ENCODE data around the gene TNS2.
"Not testable (repeated sequence)": the region's sequence is repeated elsewhere in the genome, so short reads cannot be mapped to it uniquely, and the experiment has no call there.

TNS2 gene

DNA sequence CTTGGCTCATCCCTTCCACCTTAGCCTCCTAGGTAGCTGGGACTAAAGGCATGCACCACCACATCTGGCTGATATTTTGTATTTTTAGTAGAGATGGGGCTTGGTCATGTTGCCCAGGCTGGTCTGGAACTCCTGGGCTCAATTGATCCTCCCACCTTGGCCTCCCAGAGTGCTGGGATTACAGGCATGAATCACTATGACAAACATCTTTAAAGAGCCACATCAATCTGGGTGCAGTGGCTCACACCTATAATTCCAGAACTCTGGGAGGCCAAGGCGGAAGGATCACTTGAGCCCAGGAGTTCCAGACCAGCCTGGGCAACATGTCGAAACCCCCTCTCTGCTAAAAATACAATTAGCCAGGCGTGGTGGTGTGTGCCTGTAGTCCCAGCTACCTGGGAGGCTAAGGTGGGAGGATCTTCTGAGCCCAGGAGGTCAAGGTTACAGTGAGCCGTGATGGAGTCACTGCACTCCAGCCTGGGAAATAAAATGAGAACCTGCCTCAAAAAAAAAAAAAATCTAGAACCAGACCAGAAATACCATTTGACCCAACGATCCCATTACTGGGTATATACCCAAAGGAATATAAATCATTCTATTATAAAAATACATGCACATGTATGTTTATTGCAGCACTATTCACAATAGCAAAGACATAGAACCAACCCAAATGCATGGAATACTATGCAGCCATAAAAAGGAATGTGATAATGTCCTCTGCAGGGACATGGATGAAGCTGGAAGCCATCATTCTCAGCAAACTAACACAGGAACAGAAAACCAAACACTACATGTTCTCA lies 45.1 kb downstream of the TNS2 start:
- DNase-seq (ENCODE audit: low read depth): not testable (repeated sequence)

DNA sequence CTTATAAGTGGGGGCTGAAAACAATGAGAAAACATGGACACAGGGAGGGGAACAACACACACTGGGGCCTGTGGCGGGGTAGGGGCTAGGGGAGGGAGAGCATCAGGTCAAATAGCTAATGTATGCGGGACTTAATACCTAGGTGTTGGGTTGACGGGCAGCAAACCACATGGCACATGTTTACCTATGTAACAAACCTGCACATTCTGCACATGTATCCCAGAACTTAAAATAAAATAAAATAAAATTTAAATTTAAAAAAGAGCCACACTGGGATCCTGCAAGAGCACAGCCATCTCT lies 45.7 kb downstream of the TNS2 start:
- not testable (repeated sequence) for DNase-seq (ENCODE audit: low read depth)

DNA sequence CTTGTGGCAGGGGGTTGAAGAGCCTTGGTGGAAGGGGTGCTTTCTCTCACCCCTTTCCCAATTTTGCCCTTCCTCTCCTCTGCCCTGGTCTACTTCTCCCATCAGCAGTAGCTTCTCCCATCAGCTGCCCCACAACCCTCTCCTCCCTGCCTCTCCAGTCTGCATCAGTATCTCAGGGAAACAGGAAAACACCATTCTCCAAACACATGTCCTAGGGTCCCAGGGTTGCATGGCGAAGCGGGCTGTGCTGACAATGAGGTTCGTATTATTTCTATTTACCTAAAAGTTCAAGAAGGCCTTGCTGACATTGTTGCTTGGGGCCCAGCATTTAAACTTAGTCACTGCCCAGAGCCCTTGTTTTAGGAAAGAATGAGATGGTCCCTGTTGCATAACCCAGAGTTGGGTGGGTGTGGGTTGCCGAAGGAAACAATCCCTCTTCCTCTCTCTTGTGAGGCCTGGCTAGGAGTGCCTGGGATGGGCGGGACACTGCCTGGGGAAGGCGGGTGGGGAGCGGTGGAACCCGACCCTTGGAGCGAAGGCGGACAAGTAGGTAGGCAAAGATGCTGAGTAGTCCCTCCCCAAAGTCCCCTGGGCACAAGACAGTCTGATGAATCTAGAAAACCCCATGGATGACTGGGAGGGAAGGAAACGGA lies 46.4 kb downstream of the TNS2 start:
- DNase-seq (ENCODE audit: low read depth): no peak

DNA sequence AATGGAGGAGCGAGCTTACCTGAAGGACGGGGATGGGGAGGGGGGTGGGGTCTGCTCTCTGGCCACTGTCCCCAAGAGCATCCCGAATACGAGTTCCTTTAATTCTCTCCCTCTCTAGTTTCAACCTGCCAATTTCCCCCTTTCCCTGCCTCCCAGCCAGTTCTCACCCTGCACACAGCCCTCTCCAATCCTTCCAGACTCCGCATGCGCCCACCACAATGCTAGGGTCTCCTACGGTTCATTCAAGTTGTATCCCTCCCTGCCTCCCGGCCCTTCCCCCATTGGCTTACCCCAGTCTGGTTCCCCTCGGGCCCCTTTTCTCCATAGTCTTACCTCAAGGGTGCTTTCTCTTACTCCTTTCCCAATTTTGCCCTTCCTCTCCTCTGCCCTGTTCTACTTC lies 46.9 kb downstream of the TNS2 start:
- DNase-seq (ENCODE audit: low read depth): no peak

DNA sequence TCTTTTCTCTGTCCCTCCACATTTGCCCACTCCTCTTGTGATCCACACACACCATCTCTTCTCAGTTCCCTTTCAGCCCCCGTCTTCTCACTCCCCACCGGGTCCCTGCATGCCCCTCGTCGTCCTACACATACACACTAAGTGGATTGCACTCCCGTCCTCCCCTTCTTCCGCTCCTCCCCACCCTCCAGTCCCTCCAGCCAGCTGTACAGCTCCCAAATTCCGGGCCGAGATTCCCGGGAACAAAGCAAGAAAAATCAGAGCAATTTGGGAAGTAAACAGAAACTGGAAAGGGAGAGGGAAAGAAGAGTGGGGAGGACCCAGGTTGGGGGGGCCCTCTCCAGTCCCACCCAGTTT lies 47.3 kb downstream of the TNS2 start:
- no peak for DNase-seq (ENCODE audit: low read depth)

DNA sequence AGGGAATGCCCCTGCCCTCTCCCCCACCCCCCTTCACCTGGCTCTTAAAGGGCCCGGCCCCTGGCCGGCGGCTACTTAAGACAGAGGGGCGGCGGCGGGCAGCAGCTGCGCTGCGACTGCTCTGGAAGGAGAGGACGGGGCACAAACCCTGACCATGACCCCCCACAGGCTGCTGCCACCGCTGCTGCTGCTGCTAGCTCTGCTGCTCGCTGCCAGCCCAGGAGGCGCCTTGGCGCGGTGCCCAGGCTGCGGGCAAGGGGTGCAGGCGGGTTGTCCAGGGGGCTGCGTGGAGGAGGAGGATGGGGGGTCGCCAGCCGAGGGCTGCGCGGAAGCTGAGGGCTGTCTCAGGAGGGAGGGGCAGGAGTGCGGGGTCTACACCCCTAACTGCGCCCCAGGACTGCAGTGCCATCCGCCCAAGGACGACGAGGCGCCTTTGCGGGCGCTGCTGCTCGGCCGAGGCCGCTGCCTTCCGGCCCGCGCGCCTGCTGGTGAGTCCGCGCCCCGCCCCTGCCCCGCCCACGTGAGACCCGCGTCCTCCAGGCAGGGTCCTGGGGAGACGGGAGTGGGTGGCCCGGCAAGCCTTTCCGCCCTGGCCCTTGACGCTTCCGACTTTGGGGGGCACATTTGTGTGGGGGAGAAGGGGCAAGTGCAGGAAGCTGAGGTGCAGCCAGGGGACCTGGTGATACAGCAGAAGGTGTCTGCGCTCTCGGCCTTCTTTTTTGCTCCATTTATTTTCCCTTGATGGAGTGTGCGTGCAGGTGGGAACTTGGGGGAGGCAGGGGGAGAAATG lies 47.9 kb downstream of the TNS2 start, which contains the start of gene IGFBP6:
TSS of gene IGFBP6 (plus strand) at position 104 of the 790 bp plus-strand sequence. CDS start at position 155, 51 bp downstream.
- peak; percentile 46 for DNase-seq (ENCODE audit: low read depth)

DNA sequence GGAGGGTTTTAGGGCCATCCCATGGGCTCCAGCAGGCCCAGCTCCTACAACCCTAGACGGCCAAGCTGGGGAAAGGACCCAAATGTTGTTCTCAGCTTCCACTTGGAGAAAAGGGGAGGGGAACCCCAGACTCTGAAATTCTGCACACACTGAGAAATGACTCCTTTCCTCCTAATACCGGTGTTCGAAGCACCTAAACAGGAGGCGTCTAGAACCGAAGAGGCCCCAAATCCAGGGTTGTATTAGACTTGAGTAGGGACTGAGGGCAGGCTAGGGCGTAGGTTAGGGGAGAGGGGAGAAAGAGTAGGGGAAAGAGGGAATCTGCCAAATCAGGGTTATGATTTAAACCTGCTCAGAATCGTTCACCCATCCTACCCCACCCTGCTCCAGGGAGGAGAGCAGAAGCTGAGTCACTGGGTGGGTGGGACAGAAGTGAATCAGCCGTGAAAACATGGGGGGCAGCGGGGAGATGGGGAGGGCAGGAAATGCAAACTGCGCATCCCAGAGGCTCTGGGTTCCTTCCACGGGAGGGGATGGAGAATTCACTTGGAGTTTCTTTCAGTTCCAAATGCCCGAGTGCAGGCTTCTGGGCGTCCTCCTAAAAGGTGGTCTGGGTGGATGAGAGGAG lies 48.6 kb downstream of the TNS2 start:
- no peak for DNase-seq (ENCODE audit: low read depth)

DNA sequence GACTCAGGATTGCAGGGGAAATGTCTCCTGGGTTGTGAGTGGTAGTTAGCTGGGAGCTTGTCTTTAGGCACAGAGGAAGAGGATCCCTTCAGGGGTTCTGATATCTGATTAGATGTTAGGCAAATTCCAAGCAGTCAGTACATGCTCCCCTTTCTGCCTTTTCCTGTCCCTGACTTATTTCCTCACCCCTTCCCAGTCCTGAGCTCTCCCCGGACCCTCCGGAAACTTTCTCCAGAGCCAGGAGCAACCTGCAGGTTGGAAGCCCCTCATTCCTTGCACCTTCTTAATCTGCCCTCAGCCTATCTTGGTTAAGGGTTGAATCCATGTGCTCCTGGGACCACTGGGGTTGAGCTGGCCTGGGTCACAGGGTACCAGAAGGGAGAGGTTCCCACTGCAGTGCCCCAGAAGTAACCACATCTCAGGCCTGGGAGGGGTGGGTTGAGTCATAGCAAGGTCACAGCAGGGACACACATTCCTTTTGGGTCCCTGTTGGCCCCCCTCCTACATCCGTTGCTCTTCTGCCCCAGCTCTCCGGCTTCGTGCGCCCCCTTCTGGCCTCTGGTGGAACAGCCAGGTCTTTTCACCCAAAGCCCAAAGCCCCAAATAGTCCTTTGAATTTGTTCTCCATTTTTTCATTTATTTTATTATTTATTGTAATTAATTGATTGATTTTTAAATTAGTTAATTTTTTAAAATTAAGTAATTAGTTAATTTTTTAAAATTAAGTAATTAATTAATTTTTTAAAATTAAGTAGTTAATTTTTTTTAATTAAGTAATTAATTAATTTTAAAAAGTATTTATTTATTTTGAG lies 49.4 kb downstream of the TNS2 start:
- DNase-seq (ENCODE audit: low read depth): peak; percentile 82

DNA sequence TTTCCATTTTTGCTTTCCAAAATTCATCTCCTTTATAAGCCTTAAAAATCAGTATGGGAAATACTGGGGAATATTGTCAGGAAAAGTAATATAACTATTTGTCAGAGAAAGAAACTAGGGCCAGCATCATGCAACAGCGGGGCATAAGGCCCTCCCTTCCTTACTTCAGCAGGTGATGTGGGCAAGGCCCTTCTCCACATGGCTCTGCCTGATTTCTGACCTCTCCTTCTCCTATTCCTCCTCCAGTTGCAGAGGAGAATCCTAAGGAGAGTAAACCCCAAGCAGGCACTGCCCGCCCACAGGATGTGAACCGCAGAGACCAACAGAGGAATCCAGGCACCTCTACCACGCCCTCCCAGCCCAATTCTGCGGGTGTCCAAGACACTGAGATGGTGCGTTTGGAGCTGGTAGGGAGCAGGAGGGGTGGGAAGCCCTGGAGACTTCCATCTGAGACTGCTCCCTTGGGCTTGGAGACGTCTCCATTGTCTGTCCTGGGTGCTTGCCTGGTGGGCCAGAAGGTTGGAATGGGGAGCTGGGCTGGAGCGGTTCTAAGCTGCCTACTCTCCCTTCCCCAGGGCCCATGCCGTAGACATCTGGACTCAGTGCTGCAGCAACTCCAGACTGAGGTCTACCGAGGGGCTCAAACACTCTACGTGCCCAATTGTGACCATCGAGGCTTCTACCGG lies 50.7 kb downstream of the TNS2 start:
- no peak for DNase-seq (ENCODE audit: low read depth)

DNA sequence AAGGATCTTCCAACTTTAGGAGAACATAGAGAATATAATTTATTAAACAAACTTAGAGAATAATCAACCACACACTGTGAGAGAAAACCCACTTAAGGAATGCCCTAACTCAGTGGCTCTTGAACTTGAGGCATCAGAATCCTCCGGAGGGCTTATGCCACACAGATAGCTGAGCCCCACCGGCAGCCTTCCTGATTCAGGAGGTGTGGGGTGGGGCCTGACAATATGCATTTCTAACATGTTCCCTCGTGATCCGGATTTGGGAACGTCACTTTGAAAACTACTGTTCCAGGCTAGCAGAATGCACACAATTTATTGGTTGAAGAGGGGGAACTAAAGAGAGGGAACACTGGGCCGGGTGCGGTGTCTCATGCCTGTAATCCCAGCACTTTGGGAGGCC lies 51.4 kb downstream of the TNS2 start:
- no peak for DNase-seq (ENCODE audit: low read depth)

DNA sequence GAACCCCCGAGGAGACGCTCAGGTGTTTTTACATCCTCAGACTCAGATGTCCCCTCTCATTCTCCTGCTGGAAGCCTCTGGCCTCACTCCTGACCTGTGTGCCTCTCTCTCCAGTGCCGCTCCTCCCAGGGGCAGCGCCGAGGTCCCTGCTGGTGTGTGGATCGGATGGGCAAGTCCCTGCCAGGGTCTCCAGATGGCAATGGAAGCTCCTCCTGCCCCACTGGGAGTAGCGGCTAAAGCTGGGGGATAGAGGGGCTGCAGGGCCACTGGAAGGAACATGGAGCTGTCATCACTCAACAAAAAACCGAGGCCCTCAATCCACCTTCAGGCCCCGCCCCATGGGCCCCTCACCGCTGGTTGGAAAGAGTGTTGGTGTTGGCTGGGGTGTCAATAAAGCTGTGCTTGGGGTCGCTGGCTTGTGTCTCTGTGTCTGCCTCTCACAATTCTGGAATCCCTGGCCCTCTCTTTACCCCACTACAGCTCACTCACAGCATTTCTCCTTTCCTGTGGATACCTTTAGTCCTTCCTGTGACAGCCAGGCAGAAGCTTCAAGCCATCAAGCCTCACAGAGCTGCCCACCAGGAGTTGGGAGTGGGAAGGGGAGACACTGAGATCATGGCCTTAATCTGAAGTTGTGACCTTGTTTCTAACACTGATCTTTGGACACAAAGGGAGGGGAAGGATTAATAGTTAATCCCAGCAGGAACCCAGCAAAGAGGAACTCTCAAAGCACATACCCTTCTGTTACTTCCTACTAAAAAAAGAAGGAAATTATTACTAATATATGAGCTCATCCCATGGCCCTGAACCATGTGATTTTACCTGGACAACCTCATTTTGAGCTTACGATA lies 52.3 kb downstream of the TNS2 start:
- DNase-seq (ENCODE audit: low read depth): no peak

DNA sequence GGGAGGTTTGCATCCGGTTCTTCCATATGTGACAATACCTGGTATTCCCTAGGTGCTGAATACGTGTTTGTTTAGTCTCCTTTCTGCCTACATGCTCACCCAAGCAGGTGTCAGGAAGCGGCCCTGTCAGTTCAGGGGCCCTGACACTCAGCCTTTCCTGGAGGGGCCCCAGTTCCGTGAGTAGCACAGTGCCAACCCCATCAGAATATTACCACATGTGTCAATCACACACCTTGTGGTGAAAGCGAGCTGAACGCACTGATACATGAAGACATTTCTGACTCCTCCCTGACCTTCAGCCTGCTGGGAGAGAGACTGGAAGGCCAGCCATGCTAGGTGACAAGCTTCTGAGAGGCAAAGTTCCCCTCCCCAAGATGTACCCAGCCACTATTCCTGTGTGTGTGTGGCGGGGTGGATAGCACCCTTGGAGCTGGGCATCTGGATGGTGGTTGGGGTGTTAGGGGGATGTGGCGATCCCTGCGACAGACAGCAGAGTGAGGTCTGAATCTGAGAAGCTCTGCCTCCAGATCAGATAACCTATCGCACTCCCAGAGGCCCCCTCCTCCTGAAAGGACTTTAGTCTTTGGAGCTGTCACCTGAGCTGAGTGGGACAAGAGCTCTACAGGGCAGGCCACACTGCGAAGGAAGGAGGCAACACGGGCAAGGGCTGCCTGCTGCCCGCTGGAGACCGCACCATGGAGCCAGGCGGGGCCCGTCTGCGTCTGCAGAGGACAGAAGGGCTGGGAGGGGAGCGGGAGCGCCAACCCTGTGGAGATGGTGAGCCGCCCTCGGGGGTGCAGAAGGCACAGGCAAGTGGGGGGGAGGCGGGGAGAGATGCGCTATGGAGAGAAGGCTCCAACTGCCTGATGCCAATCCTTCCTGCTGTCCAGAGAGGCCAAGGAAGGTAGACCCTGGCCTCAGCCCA lies 53.3 kb downstream of the TNS2 start, which contains the start of gene SOAT2:
TSS of gene SOAT2 (plus strand) at position 604 of the 925 bp plus-strand sequence. CDS start at position 696, 92 bp downstream.
- DNase-seq (ENCODE audit: low read depth): peak; percentile 29

DNA sequence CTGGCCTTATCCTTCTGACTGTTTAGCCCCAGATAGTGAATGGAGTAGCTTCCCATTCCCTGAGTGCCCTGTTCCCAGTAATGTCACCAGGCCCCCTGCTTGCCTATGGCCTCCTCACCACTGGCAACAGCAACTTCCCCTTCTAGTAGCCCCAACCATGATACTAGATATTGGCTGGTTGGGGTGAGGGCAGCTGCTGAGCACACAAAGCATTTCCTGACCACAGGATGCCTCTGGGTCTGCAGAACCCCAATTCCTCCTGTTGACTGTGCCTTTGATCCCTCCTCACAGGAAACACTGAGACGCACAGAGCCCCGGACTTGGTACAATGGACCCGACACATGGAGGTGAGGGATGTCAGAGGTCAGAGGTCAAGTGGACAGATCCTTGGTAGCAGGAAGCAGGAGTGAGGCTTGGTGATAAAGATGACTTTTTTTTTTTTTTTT lies 54.0 kb downstream of the TNS2 start:
- no peak for DNase-seq (ENCODE audit: low read depth)

DNA sequence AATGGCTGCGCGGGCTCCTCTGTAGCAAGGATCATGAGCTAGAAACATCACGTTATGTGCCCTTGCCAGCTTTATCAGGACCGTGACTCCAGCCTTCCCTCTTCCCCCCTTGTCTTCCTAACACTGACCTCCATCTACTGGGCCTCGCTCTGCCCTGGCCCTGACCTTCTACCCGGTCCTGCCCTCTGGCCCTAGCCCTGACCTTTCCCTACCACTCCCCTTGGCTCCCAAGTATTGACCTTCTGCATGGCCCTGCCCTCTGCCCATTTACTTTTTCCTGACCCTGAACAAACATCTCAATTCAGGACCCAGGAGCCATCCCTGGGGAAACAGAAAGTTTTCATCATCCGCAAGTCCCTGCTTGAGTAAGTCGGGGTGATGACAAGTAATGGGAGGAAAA lies 55.4 kb downstream of the TNS2 start:
- no peak for DNase-seq (ENCODE audit: low read depth)

DNA sequence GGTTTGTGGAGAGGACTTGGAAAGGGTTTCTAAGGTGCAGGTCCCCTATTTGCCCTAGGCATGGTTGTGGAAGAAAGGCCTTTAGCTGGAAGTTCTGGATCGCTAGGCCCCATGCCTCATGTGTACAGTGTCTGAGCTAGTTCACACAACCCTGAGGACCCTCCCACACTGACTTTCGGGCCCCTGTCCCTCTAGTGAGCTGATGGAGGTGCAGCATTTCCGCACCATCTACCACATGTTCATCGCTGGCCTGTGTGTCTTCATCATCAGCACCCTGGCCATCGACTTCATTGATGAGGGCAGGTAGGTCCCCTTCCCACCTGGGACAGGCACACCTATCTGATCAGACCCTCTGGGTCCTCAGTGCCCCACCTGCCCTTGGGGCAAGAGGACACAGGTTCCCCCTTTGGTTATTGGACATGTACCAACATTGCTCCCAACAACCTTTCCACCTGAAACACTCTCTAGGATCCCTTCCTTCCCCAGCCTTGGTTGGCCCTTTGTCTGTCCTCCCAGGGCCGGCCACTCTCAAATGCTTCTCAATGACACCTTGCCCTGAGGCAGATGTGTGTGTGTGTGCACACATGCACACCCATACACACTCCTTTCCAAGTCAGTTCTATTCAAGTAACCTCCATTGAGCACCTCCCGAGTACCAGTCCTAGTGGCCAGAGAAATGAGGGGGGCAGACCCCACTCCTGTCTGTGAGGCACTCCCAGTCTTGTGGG lies 56.0 kb downstream of the TNS2 start:
- no peak for DNase-seq (ENCODE audit: low read depth)

DNA sequence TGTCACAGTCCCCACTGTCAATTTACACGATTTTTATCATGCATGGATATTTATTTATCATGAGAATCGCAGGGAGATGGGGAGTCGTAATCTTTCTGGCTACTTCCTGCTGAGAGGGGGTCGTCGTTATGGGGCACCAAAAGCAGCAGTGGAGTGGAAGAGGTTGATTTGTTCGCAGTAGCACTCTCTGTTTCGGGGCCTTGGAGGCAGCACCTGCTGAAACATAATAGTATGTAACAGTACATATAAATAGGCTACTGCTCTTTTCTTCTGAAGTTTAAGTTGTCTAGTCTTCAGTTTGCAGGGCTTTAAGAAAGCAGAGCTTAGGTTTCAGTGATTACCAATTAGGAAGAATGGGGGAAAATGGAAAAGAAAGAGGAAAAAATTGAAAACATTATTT lies 57.3 kb downstream of the TNS2 start:
- DNase-seq (ENCODE audit: low read depth): no peak

DNA sequence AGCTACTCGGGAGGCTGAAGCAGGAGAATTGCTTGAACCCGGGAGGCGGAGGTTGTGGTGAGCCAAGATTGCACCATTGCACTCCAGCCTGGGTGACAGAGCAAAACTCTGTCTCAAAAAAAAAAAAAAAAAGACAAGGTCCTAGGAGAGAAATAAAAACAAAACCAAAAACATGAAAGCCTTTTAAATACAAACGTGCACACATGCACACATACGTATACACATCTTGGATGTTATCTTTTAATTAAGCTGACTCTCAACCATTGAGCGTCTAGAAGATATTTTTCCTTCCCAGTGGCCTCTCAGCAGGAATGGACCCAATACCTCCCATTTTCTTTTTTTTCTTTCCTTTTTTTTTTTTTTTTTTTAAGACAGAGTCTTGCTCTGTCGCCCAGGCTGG lies 62.6 kb downstream of the TNS2 start:
- DNase-seq (ENCODE audit: low read depth): not testable (repeated sequence)

DNA sequence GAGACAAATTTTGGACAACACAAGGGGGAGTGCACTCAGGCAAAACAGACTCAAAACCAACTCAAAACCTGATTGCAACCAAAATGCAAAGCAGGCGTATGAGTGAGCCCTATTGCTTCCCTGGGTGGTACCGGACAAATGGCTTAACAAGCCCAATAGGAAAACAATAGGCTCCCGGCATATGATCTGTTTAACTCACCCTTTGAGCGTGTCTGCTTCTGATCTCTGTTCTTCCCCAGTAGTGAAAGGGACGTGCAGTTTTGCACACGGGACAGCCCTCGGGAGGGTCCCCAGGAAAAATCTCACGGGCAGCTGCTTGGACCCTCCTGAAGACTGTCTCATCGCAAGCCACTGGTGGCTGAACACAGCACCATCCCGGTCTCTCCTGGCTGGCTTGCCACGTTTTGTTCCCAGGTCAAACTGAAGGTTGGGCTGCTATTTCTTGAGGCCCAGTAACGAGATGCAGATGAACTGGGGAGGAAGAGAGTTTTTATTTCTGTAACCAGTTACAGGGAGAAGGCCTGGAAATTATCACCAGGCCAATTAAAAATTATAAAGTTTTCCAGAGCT lies 63.4 kb downstream of the TNS2 start:
- DNase-seq (ENCODE audit: low read depth): no peak

All from activated T-helper 9 cell treated with anti-CD3 and anti-CD28 coated beads, Interleukin-2, amount 50 U/mL, for 16 hours (primary cell).